HG02759 (cell line): ENCODE measurements around the gene RASGRF2.

Experiments
- ATAC-seq: cut with Tn5 transposase; IDR thresholded peaks from one replicate; pipeline ENCODE4 v1.9.1; 2021; ENCODE audit warnings: mild to moderate bottlenecking, moderate library complexity; ENCODE audit not compliant: unreplicated experiment

RASGRF2 gene

GRCh38 chr5:80959768-80960442 lies at the start of gene RASGRF2:
Gene RASGRF2, plus strand, starts transcription at chr5:80960363. Its CDS starts 376 bp downstream, at chr5:80960739.
- no peak for ATAC-seq

DNA sequence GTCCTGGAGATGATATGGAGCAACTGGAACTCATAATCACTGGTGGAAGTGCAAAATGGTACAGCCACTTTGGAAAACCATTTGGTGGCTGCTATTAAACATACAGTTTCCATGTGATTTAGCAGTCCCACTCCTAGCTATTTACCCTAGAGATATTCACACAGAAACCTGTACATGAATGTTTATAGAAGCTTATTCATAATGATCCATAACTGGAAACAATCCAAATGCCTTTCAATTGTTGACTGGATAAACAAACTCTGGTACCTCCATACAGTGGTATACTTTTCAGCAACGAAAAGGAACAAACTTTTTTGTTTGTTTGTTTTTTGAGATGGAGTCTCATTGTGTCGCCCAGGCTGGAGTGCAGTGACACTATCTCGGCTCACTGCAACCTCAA lies 47.7 kb upstream of the RASGRF2 start:
- ATAC-seq: no peak

DNA sequence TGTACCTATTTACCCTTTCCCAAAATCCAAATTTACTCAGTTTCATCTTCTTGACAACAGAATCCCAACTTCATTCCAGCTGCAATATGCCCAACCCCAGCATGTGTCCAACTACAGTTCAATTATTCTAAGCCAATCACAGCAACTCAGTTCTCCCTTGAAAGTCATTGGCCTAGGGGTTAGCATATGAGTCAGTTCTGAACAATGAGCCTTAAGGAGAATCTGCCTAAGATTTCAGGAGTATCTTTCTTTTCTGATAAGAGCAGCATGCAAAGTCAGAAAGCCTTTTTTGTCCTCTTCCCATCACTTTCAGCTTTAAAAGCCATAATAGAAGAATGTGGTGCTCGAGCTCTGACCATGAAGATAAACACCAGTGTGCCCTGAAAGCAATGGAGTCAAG lies 44.4 kb upstream of the RASGRF2 start:
- no peak for ATAC-seq

DNA sequence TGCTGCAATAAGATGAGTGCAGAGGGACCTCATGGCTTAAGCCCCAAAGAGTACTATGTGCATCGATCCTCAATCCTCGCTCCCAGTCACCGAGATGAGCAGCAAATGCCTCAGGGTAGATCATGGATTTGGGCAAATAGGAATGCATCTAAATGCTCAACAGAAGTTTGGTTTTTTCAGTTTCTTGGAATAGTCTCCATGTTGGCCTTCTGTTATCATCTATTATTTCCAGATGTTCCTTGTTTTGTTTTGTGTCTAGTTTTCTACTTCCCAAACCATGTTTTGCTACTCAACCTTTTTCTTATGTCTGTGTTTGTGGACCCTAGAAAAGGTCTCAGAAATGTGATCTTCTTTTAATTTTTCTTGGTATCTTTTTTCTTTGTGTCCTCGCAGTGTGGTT lies 43.5 kb upstream of the RASGRF2 start:
- ATAC-seq: no peak

DNA sequence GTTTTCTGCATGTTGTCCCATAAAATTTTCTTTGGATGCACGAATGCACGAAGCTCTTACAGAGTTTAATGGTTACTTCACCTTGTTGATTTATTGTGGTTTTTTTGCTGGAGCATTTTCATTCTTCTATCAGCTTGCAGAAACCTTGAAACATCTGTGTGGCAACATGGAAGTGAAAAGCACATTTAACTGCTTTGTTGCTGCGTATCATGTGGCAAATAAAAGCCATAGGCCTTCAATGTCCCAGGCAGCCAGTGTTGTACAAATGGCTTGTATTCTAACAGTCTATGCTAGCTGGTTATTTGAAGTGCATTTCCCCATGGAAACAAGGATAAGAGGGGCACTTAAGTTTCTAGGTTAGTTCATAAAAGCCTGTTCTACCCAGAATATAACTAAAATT lies 42.5 kb upstream of the RASGRF2 start:
- ATAC-seq: no peak

DNA sequence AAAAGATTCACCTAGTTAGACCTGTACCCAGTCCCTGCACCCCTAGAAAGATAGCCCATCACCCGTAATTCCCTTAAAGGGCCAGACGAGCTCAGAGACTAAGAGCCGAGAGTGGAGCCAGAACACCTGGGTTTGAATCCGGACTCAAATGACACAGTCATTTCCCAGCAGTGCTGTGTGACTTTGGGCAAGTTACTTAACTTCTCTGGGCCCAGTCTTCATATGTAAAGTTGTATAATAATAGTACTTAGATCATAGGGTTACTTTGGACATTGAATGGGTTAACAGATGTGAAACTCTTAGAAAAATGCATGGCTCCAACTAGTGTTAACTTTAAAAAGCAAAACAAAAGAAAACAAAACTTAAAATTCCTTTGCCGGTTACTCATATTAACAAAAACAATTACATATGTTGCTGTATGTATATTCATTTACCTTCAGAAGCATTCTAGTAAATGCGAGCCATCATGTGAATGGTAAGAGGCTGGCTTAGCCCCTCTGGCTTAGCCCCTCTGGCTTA lies 40.4 kb upstream of the RASGRF2 start:
- ATAC-seq: no peak

GRCh38 chr5:80920333-80920732 lies 39.8 kb upstream of the RASGRF2 start:
- ATAC-seq: no peak

GRCh38 chr5:80921026-80921425 lies 39.1 kb upstream of the RASGRF2 start:
- no peak for ATAC-seq

DNA sequence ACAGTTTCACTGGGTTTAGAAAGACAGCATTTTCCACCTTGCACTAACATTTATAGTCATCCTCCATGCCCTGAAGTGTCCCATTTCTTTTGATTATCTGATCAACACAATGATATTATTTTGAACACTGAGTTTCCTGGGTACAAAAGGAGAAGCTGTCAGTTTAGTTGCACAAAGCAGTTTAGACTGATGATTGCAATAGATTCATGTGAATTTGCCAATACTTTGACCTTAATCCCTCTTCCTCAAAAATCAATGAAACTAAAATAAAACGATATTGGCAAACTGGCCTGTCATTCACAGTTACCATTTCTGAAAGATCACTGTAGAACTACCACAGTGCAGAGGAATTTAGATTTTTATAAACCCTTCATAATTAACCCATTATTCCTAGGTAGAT lies 34.2 kb upstream of the RASGRF2 start:
- no peak for ATAC-seq

DNA sequence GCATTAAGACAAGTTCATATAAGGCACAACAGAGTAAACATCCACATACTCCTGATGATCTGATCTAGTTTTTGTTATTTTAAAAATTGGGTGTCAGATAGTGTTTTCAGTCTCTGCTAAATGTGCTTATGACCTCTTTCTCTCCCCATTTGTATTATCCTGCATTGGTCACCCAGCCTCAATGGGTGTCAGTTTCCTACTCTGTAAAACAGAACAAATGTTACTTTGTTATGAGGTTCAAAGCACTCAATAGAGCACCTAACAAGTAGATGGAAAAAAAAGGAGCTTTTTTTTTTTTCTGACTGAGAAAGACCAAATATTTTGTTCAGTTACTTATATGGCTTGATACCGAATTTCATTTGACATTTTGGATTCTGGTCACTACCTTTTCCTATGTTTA lies 33.6 kb upstream of the RASGRF2 start:
- ATAC-seq: no peak

DNA sequence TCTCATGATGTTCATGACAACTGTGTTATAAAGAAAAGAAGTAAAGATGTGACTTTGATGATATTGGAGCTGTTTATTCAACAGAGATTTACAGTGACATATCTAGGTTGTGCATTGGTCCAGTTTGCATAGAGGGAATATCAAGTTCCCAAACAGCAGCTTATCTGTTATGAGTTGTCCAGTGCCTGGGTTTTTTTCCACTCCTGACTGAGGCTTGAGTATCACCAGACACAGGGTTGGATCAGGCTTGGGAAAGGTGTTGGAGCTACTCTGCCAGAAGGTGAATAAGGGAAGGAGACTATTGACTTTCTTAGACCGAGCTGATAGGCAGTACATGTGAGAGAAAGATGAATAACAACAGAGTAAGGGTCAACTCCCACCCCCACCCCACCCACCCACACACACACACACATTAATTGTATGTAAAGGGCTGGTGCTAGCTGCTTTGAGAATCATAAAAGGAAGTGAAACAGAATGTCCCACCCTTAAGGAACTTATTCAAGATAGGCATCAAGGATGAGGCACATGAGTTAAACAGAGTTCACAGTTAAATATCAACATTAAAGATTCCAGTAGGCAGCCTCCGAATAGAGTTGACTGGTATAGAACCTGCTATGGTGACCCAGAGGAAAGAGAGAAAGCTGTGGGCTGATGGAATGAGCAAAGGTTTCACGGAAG lies 33.0 kb upstream of the RASGRF2 start:
- ATAC-seq: no peak

- no peak for ATAC-seq
These were observed 32.1 kb upstream of the RASGRF2 start for GRCh38 chr5:80928073-80928472.

GRCh38 chr5:80930940-80931339 lies 29.2 kb upstream of the RASGRF2 start:
- no peak for ATAC-seq

DNA sequence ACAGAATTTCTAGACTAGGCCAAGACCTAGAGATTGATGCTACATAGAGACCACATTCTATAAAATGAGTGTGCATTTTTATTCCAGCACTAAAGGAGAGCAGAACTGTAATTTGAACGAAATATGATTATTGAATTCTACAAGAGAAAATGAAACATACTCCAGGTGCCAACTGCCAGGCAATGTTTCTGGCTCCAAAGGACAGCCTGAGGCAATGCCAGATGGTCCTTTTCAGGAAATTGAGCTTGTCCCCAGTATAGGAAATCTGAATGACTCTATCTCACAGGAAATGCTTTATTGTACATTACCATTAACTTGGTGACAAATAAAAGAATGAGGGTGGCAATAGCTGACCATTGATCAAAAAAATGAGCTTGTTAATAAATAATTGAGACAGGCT lies 28.8 kb upstream of the RASGRF2 start:
- no peak for ATAC-seq

DNA sequence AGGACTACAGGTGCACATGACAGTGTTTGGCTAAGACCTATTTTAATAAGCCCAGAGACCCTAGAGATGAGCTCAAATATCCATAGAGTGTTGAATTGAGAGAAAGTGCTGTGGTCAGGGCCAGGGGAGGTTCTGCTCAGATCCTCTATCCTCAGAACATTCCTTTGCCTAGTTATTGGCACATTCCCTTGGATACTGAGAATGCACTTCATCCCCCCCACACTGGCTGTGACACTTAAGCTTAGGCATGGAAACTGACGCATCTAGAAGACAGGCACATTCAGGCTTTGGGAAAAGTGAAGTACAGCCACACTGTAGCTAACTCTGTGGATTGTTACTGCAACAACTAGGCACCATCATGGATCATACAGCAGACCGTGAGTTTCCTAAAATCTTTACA lies 27.1 kb upstream of the RASGRF2 start:
- no peak for ATAC-seq

GRCh38 chr5:80934751-80935150 lies 25.4 kb upstream of the RASGRF2 start:
- no peak for ATAC-seq

DNA sequence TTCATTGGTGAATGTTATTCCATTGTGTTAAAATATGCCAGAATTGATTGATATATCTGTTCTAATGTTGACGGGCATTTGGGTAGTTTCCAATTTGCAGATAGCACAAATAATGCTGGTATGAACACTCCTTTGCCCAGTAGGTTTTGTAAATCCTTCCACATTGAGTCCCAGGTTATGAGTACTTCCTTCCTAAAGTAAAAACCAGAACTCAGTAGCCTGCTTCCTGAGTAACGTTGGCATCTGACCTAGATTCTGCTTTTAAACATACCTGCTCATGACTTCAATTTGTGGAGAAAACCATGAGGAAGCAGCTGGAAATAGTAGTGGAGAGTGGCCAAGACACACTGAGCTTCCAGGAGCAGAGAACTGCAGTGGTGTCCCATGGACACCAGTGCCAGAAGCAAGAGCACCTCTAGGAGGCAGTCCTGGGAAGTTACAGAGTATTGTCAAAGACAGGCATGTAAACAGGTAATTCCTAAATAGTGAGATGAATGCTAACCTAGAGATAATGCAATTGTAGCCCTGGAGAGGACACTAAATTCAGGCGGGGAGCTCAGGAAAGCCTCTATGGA lies 24.3 kb upstream of the RASGRF2 start:
- no peak for ATAC-seq

DNA sequence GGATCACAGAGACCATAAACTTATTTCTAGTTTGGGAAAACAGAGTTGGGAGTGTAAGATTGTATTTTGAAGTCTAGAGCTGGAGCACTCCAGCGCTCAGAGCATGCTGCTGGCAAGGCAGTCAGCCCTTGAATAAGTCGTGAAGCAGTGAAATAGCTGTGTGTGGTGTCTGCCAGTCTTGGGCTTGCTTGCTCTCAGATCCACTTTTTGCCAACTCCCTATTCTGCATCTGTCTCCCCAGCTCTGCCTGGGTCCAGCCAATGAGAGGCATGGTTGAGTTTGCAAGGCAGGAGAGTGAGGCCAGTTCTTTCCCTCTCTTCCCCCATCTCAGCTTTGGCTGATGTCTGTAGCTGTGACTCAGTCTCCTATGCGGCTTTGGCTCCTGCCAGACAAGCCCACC lies 23.3 kb upstream of the RASGRF2 start:
- no peak for ATAC-seq

DNA sequence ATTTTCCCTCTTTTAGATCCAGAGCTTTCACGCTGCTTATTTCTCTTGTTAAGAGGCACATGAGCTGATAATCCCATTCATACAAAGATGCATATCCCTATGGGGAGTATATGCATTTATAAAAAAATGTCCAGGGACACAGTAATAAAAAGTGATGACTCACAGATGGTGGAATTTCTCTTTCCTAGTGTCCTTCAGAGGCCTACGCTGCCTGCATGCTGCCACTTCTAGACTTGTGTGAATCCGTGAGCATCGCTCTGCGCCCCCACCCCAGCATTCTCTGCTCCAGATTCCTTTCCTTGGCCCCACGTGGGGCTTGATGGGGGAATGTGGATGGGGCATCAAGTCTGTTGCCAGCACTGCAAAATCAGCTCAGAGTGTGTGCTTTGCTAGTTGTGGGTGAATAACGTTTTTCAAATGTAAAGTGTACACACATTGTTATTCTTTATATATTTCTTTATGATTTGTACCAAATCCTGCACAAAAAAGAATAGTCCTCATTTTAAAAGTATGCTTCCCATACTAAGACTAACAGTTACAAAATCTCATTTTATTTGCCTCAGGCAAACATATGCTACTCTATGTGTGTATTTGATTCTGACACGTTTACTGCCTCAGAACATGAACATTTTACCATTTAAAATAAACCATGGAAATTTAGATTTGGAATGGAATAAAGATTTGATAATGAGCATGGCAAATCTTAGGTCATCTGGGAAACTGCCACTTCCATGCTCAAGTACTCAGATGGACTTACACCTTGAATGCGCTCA lies 22.4 kb upstream of the RASGRF2 start:
- ATAC-seq: no peak

DNA sequence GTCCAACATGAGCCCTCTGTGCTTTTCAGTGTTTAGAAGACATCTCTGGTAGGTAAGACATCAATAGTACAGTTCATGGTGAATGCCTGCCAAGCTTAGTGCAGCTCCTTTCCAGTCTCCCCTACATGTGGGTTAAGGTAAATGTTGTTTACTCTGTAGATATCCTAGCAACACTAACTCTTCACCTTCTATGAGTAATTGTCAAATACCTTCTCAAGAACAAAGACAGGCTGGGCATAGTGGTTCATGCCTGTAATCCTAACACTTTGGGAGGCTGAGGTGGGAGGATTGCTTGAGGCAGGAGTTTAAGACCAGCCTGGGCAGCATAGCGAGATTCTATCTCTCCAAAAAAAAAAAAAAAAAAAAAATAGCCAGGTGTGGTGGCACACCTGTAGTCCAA lies 18.7 kb upstream of the RASGRF2 start:
- no peak for ATAC-seq

- no peak for ATAC-seq
These were observed 8.8 kb upstream of the RASGRF2 start for GRCh38 chr5:80951366-80951765.
